Stimulated activated CD4-positive, alpha-beta T cell treated with anti-CD3 and anti-CD28 coated beads, TNF-alpha, amount 100 ng/mL, for 48 hours (primary cell): ENCODE measurements around the gene AGPAT2.

Experiments used
- DNase-seq, 3 donors: peaks; one replicate each; pipeline ENCODE4 v3.0.0-alpha.2; 2020; ENCODE audit warnings: low read depth in 3 of 3

Gene AGPAT2

DNA sequence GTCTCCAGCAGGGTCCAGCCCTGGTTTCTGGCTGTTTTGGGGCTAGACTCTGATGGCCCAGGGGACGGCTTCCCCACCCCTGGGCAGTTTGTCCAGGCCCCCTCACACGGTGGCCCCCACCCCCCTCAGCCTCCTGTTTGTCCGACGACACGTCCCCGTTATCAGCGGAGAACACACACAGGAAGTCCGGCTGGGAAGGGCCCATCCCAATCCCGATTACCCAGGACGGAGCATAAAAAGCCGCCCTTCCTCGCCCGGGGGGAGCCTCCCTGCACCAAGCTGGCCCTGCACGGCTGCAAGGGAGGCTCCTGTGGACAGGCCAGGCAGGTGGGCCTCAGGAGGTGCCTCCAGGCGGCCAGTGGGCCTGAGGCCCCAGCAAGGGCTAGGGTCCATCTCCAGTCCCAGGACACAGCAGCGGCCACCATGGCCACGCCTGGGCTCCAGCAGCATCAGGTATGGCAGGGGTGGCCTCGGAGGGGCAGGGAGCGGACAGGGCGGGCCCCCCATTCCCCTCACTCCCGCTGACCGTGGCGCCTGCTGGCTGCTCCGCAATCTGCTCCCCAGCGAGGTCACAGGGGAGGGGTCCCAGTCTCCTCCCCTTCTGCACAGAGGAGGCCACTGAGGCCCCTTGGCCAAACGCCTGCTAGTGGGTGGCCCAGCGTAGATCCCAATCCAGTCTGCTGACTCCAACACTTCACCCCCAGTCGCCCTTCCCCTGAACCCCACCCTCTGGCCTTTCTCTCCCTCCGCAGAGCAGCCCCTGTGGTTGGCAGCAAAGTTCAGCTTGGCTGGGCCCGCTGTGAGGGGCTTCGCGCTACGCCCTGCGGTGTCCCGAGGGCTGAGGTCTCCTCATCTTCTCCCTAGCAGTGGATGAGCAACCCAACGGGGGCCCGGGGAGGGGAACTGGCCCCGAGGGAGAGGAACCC, 24.3 kb downstream of the AGPAT2 start, which contains the start of gene EGFL7:
Gene EGFL7, plus strand, starts transcription at position 261 of the 926 bp plus-strand sequence. CDS start 5,367 bp downstream, outside the sequence.
- DNase-seq = no peak

- no peak for DNase-seq
These were observed 25.0 kb downstream of the AGPAT2 start for GRCh38 chr9:136662326-136662655.

DNA sequence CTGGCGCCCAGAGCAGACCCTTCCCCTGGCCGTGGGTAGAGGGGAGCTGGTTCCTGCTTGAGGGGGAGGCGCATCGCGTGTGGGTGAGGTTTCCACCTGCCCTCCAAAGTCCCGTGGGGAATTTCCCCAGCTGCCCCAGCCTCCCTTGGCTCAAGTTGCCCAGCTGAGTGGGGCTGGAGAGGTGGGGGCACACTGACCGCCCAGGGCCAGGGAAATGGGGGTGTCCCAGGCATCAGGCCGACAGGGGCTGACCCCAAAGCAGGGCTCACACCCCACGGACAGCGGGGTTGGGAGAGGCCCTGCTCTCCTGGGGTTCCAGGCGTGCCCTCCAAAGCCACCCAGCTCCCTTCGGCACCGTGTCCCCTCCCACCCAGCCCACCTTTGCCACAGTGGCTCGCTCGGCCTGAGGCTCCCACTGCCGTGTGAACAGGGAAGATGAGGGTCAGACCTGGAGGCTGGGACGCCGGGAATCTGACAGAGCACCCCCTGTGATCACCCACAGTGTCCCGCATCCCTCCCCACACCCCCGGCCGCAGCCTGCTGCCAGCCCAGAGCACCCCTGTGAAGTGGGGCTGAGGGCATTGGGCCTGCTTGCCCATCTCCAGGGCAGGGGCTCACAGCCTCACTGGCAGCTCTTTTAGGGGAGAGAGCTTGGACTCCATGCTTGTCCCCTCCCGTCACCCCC, 25.5 kb downstream of the AGPAT2 start:
- no peak for DNase-seq

GRCh38 chr9:136660971-136661550, 26.2 kb downstream of the AGPAT2 start:
- no peak for DNase-seq

GRCh38 chr9:136659861-136660784, 27.1 kb downstream of the AGPAT2 start:
- no peak for DNase-seq

DNA sequence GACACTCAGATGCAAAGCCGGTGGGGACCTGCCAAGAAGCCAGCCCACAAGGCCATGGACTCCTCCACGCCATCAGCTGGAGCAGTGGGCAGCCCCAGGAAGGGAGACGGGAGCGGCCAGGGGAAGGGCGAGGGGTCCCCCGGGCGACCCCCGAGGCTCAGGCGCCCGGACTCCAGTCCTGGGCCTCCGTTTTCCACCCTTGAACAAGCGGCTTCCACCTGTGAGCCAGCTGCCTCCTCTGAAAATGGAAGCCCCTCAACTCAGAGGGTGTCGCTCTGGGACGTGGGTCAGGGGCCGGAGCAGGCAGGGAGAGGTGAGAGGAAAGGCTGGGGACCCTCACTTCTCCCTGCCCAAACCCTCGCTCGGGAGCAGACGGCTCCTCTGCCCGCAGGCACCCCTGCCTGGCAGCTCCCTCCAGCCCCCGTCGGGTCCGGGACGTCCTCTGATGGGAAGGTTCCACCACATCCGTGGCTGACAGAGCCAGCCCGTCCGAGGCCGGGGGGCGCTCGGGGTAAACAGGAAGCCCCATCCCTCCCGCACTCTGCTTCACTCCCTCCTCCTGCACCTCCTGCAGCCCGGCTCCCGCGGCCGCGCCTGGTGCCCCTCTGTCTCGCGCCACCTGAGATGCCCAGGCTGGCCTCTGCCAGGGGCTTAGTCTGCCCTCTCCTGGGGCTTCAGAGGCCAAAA, 28.3 kb downstream of the AGPAT2 start:
- DNase-seq = no peak

DNA sequence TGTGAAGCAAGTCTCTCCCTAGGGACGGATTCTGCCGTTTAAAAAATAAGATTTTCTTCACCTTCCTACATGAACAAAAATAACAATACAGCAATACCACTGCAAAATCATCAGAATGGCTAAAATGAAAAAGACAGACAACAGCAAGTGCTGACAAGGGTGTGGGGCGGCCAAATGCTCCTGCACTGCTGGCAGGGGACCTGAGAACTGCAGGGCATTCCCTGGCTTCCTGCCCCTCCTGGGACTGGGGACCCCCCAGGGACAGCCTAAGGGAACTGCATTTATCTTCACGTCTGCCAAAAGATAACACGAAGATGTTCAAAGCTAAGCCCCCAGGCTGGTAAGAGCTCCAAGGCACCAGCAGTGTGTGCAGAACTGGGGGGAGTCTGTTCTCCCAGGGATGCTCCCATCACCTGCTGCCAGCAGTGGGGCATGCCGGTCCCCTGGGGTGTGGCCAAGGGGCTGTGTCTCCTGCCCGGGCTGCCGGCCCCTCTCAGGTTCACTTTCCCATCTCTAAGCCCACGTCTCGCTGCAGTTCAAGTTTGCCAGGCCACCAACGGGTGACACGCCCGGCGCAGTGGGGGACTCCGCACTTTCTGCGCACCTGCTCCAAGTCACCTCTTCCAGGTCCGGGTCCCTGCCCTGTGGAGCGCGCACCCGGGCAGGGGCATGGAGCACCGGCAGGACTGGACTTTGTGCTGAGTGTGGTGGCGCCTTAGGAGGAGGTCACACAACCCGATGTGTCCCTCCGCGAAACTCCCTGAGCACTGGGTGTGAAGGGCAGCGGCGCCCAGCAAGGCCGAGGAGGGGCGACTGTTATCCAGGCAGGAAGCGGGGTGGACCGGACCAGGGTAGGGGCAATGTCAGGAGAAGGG, 29.0 kb downstream of the AGPAT2 start:
- DNase-seq = no peak

GRCh38 chr9:136656795-136657611, 30.3 kb downstream of the AGPAT2 start:
- no peak for DNase-seq

GRCh38 chr9:136656183-136656738, 31.0 kb downstream of the AGPAT2 start:
- no peak for DNase-seq

DNA sequence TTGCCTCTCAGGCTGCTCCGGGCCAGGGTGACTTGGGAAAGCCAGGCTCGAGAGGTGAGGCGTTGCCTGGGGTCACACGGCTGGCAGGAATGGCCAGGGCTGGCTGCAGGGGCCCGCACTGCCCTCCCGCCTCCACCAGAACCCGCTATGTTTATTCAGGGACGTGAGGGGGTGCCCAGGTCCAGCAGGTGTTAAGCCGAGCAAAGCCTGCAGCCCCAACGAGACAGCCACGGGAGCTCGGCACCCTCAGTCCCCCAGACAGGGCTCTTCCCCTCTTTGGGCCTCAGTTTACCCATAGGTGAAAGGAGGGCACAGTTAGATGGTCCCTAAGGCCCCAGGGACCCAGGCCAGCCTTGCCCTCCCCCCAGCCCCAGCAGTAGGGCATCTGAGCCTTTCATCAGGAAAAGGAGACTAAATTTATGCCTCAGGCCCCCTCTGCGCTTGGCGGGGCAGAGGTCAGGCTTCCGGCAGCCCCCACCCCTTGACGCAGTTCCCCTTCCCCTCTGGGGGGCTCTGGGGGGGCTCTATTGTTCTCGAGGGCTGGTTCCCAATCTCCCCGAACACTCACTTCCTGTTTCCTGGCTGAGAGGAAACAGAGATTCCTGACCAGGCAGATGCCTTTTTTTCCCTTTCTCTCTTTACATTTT, 31.6 kb downstream of the AGPAT2 start:
- no peak for DNase-seq

DNA sequence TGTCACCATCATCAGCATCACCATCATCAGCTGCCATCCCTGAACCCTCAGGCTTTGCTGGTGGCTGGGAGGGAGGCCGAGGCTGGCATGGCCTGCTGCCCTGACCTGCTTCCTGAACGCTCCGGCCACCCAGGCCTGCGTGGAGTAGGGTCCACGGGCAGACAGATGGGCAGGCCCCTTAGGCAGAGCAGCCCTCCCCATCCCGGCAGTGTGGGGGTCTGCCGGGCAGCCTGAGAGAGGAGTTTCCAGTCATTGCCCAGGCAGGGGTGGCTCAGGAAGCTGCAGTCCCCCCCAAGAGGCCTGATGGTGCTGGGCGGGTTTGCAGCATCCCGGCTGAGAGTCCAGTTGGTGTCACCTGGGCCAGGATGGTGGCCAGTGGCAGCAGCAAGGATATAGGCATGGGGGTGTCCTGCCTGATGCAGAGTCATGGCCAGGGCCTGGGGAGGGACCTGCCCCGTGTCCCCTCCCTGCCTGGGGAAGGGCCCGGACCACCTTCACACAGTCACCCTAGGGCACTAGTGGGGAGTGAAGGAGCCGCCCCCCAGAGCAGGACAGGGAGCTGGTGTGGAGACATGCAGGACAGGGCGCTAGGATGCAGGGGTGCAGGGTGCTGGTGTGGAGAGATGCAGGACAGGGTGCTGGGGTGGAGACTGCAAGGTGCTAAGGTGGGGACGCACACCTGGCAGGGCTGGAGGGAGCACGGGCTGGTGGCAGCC, 32.3 kb downstream of the AGPAT2 start:
- no peak for DNase-seq

DNA sequence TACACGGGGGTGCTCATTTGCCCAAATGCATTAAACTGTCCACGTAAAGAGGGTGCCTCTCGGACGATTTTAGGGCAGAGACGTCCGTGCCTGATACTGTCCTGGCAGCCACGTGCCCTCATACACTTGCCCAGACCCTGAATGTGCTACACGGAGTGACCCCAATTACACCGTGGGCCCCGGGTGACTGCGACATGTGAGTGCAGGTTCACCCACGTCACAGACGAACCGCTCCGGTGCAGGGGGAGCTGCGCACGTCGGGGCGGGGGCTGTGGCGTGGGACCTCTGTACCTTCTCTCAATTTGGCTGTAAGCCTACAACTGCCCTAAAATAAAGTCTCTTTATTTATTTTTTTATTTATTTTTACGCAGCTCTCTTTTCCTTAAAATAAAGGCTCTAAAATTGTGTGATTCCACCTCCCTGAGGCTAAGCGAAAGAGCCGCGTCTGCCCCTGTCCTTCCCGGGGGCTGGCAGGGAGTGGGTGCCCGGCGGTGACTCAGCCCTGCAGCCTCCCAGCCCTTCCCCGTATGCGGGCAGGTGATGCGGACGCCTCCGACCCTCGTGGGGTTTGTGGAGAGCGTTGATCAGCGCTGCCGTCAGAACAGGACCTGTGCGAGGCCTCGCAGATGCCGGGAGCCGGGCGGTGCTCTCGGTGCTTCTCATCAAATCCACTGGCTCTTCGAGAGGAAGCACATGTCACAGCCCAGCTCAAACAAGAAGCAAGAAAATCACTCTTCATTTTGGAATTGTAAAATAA, 33.8 kb downstream of the AGPAT2 start:
- DNase-seq = no peak

GRCh38 chr9:136651860-136652259, 35.4 kb downstream of the AGPAT2 start:
- DNase-seq = no peak

- DNase-seq = no peak
These were observed 36.6 kb downstream of the AGPAT2 start for GRCh38 chr9:136650648-136651047.

GRCh38 chr9:136650021-136650420, 37.2 kb downstream of the AGPAT2 start:
- DNase-seq = no peak

DNA sequence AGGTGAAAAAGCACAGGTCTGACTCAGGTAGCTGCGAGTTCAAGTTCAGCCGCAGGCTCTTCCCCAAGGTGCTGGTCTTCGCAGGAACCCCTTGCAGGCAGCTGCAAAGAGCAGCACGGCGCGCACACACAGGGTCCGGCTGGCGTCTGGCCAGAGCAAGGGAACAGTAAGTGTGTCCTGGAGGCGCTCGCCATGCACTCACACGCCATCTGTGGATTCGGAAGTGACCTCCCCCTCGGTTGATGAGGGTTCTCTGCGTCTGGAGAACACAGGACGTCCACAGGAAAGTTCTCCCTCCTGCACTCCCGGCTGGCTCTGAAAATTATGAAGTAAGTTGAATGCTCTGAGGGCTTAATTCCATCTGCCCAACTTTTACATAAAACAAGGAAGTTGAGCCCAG, 38.5 kb downstream of the AGPAT2 start:
- DNase-seq = no peak
